IMR-90 (cell line): Measurements from ENCODE around the gene CYP4A11. TPM values are rescaled to one million over a fixed set of nuclear protein-coding genes. Genes with fewer than 3 reads are reported as not detected.

Experiments used
- ATAC-seq: fragments of 200-7000 bp; cut with Tn5 transposase; 2 replicates; pipeline ENCODE4 v1.9.1; 2020; ENCODE audit warnings: low read depth, mild to moderate bottlenecking, moderate library complexity
- BruUV-seq: library from RNA; stranded (reverse); fragments of 400-500 nt; replicated peaks from 2 replicates; lab custom pipeline; 2021; lab: Mats Ljungman, UMichigan
- CTCF ChIA-PET: fragments of 300-600 bp; formaldehyde crosslinking; extraction: SDS; loops from one replicate; lab custom pipeline; 2021; ENCODE audit warnings: antibody characterized with exemption; lab: Yijun Ruan, JAX
- POLR2A ChIA-PET: fragments of 300-600 bp; sonication (Branson Sonifier 250); formaldehyde crosslinking; loops from one replicate; lab custom pipeline; 2022; ENCODE audit warnings: antibody characterized with exemption; ENCODE audit not compliant: unreplicated experiment; lab: Charles Lee
- DNase-seq: peaks from one replicate; pipeline ENCODE4 v3.0.0; 2013
- H2AFZ ChIP-seq: replicated peaks from 2 replicates; pipeline ENCODE3; 2013; ENCODE audit warnings: low read length, mild to moderate bottlenecking; ENCODE audit not compliant: poor library complexity
- H2AK5ac ChIP-seq: 2 replicates; pipeline ENCODE4 v1.6.1; 2013; ENCODE audit warnings: low read depth, low read length, inconsistent platforms
- H2AK9ac ChIP-seq: replicated peaks from 2 replicates; pipeline ENCODE3; 2013; ENCODE audit warnings: mild to moderate bottlenecking, low read depth, low read length, moderate library complexity; ENCODE audit not compliant: poor library complexity
- H2BK120ac ChIP-seq: 2 replicates; pipeline ENCODE4 v1.6.1; 2013; ENCODE audit warnings: low read depth, low read length, inconsistent platforms
- H2BK15ac ChIP-seq: 3 replicates; pipeline ENCODE4 v1.6.1; 2013; ENCODE audit warnings: low read depth, low read length, inconsistent platforms
- H2BK20ac ChIP-seq: 2 replicates; pipeline ENCODE4 v1.6.1; 2013; ENCODE audit warnings: low read depth, mild to moderate bottlenecking, inconsistent platforms, low read length, moderate library complexity
- H2BK5ac ChIP-seq: 2 replicates; pipeline ENCODE4 v1.6.1; 2013; ENCODE audit warnings: mild to moderate bottlenecking, low read depth, low read length, inconsistent platforms; ENCODE audit not compliant: poor library complexity, severe bottlenecking
- H3K14ac ChIP-seq: replicated peaks from 2 replicates; pipeline ENCODE4 v1.6.1; 2013; ENCODE audit warnings: low read depth, low read length, inconsistent platforms
- H3K18ac ChIP-seq: 2 replicates; pipeline ENCODE4 v1.6.1; 2013; ENCODE audit warnings: low read depth, low read length, control low read depth
- H3K23ac ChIP-seq: 2 replicates; pipeline ENCODE4 v1.6.1; 2013; ENCODE audit warnings: low read depth, low read length, inconsistent platforms
- H3K27ac ChIP-seq: 2 replicates; pipeline ENCODE4 v1.5.1; 2013; ENCODE audit warnings: mild to moderate bottlenecking, control low read depth, low read length; ENCODE audit not compliant: insufficient read depth
- H3K27me3 ChIP-seq: 2 replicates; pipeline ENCODE4 v1.6.1; 2013; ENCODE audit warnings: low read length; ENCODE audit not compliant: control insufficient read depth, insufficient read depth
- H3K36me3 ChIP-seq: 2 replicates; pipeline ENCODE4 v1.6.1; 2013; ENCODE audit warnings: low read length, mixed read lengths; ENCODE audit not compliant: control insufficient read depth, insufficient read depth
- H3K4ac ChIP-seq: 2 replicates; pipeline ENCODE4 v1.6.1; 2013; ENCODE audit warnings: low read depth, low read length, inconsistent platforms
- H3K4me1 ChIP-seq: 2 replicates; pipeline ENCODE4 v1.6.1; 2013; ENCODE audit warnings: low read length, mixed read lengths; ENCODE audit not compliant: control insufficient read depth, insufficient read depth
- H3K4me2 ChIP-seq: 2 replicates; pipeline ENCODE4 v1.6.1; 2013; ENCODE audit warnings: low read depth, mild to moderate bottlenecking, control low read depth, low read length, moderate library complexity
- H3K4me3 ChIP-seq: 2 replicates; pipeline ENCODE4 v1.5.1; 2013; ENCODE audit warnings: low read depth, mild to moderate bottlenecking, control low read depth, low read length, moderate library complexity; ENCODE audit not compliant: insufficient read depth
- H3K56ac ChIP-seq: 2 replicates; pipeline ENCODE4 v1.6.1; 2013; ENCODE audit warnings: low read length, inconsistent platforms; ENCODE audit not compliant: insufficient read depth; ENCODE audit errors: extremely low read depth
- H3K79me1 ChIP-seq, 2 experiments: 2 replicates each; pipeline ENCODE4 v1.6.1; 2013; ENCODE audit warnings: low read length in 2 of 2, inconsistent platforms in 1 of 2, low read depth in 1 of 2
- H3K9ac ChIP-seq: 2 replicates; pipeline ENCODE4 v1.6.1; 2013; ENCODE audit warnings: low read depth, low read length, control low read depth
- H3K9me1 ChIP-seq: 2 replicates; pipeline ENCODE4 v1.6.1; 2013; ENCODE audit warnings: low read length, inconsistent platforms; ENCODE audit not compliant: insufficient read depth
- H3K9me3 ChIP-seq: 2 replicates; pipeline ENCODE4 v1.6.1; 2013; ENCODE audit warnings: low read length; ENCODE audit not compliant: control insufficient read depth, insufficient read depth
- H4K20me1 ChIP-seq: 2 replicates; pipeline ENCODE4 v1.6.1; 2013; ENCODE audit warnings: low read length, inconsistent platforms; ENCODE audit not compliant: insufficient read depth
- H4K5ac ChIP-seq: 2 replicates; pipeline ENCODE4 v1.6.1; 2013; ENCODE audit warnings: mild to moderate bottlenecking, low read depth, low read length, control low read depth
- H4K8ac ChIP-seq, 2 experiments: 2 replicates each; pipeline ENCODE4 v1.6.1; 2013; ENCODE audit warnings: low read depth in 2 of 2, low read length in 2 of 2, control low read depth in 1 of 2, inconsistent platforms in 1 of 2
- H4K91ac ChIP-seq: 2 replicates; pipeline ENCODE4 v1.6.1; 2013; ENCODE audit warnings: low read depth, low read length, inconsistent platforms; ENCODE audit not compliant: insufficient read depth
- BHLHE40 ChIP-seq: fragments of 150-350 bp; IDR thresholded peaks from 2 replicates; pipeline ENCODE4 v1.6.1; 2016; ENCODE audit warnings: mild to moderate bottlenecking, low read depth, low read length
- CEBPB ChIP-seq: IDR thresholded peaks from 2 replicates; pipeline ENCODE4 v1.6.1; 2012; ENCODE audit warnings: low read depth, low read length, improper control_type of control experiment
- CHD1 ChIP-seq: IDR thresholded peaks from 2 replicates; pipeline ENCODE4 v1.6.1; 2012; ENCODE audit warnings: low read depth, low read length, improper control_type of control experiment
- CTCF ChIP-seq: conservative IDR thresholded peaks from 2 replicates; pipeline ENCODE4 v1.5.1; 2012; ENCODE audit warnings: mild to moderate bottlenecking, low read depth, low read length, improper control_type of control experiment
- ELK1 ChIP-seq: fragments of 150-350 bp; IDR thresholded peaks from 2 replicates; pipeline ENCODE4 v1.6.1; 2016; ENCODE audit warnings: low read depth, mild to moderate bottlenecking, low read length, moderate library complexity, borderline replicate concordance
- FOS ChIP-seq: fragments of 150-350 bp; IDR thresholded peaks from 2 replicates; pipeline ENCODE4 v1.6.1; 2016; ENCODE audit warnings: low read depth, low read length
- MAFK ChIP-seq: IDR thresholded peaks from 2 replicates; pipeline ENCODE4 v1.6.1; 2012; ENCODE audit warnings: low read depth, low read length, improper control_type of control experiment
- MAZ ChIP-seq: IDR thresholded peaks from 2 replicates; pipeline ENCODE4 v1.6.1; 2012; ENCODE audit warnings: low read depth, mild to moderate bottlenecking, low read length, improper control_type of control experiment, moderate library complexity, borderline replicate concordance
- MXI1 ChIP-seq: IDR thresholded peaks from 2 replicates; pipeline ENCODE4 v1.6.1; 2012; ENCODE audit warnings: low read depth, mild to moderate bottlenecking, low read length, moderate library complexity, borderline replicate concordance
- NFE2L2 ChIP-seq: fragments of 150-350 bp; IDR thresholded peaks from 2 replicates; pipeline ENCODE4 v1.6.1; 2016; ENCODE audit warnings: low read depth, mild to moderate bottlenecking, low read length
- POLR2A ChIP-seq: IDR thresholded peaks from 2 replicates; pipeline ENCODE4 v1.6.1; 2012; ENCODE audit warnings: mild to moderate bottlenecking, low read depth, low read length
- RAD21 ChIP-seq: IDR thresholded peaks from 2 replicates; pipeline ENCODE4 v1.6.1; 2012; ENCODE audit warnings: low read length, improper control_type of control experiment
- RCOR1 ChIP-seq: IDR thresholded peaks from 2 replicates; pipeline ENCODE4 v1.6.1; 2012; ENCODE audit warnings: mild to moderate bottlenecking, low read length, improper control_type of control experiment; ENCODE audit not compliant: insufficient replicate concordance
- RFX5 ChIP-seq: IDR thresholded peaks from 2 replicates; pipeline ENCODE4 v1.8.0; 2012; ENCODE audit warnings: low read depth, mild to moderate bottlenecking, low read length, moderate library complexity
- SMC3 ChIP-seq: fragments of 150-350 bp; IDR thresholded peaks from 2 replicates; pipeline ENCODE4 v1.6.1; 2016; ENCODE audit warnings: low read depth, mild to moderate bottlenecking, antibody characterized with exemption, low read length, moderate library complexity
- USF2 ChIP-seq: fragments of 150-350 bp; IDR thresholded peaks from 2 replicates; pipeline ENCODE4 v1.6.1; 2017; ENCODE audit warnings: mild to moderate bottlenecking, antibody characterized with exemption, low read length, low read depth
- WGBS, 2 experiments: methylation state at CpG; one replicate each; pipeline versions ENCODE4 v1.1.5 to v1.1.7; 2013; ENCODE audit warnings: missing lambda C conversion rate in 2 of 2; ENCODE audit not compliant: insufficient read length in 1 of 2; ENCODE audit errors: extremely low coverage in 2 of 2; 5-methylcytosine and 5-hydroxymethylcytosine counted together
- dilution Hi-C: fragments of 300-500 bp; cut with HindIII; formaldehyde crosslinking; loops from one replicate; pipeline ENCODE4 v1.14.3; 2018; ENCODE audit warnings: low sequenced_read_pairs; ENCODE audit not compliant: unreplicated experiment
- in situ Hi-C: fragments of 300-500 bp; cut with MboI; formaldehyde crosslinking; loops from 3 replicates; pipeline ENCODE4 v1.14.3; 2019; ENCODE audit warnings: low sequenced_read_pairs, inconsistent platforms, mixed read lengths
- intact Hi-C: fragments of 100-400 bp; cut with micrococcal nuclease; formaldehyde crosslinking; loops from 2 replicates; pipeline ENCODE4 v1.10.0; 2022
- polyA plus RNA-seq, 3 experiments: library from polyadenylated mRNA; depleted of rRNA; stranded (reverse); fragments of >200 nt; gene quantifications; 2 replicates each; pipeline ENCODE4 v1.2.3, GENCODE V29; 2012; ENCODE audit warnings: low replicate concordance in 1 of 3
- total RNA-seq: library from RNA; depleted of rRNA; stranded (reverse); fragments of >200 nt; gene quantifications from 2 replicates; pipeline ENCODE4 v1.2.3, GENCODE V29; 2012

Gene CYP4A11
- total and polyA plus RNA-seq, 2 of the 4 experiments (the other 2 are of a cell fraction) = not detected

GRCh38 chr1:46983830-46984586, 42.7 kb upstream of the CYP4A11 start:
- CTCF ChIA-PET = no interaction called here
- BruUV-seq = no TSS peak
- no peak overlapping the region for H4K91ac ChIP-seq

More at GRCh38 chr1:46983830-46984586, 42.7 kb upstream of the CYP4A11 start:
- Histone ChIP-seq H3K27me3 (no peaks in the 10 kb centered on the region), H3K4ac (no peak overlapping the region), H4K5ac (no peak overlapping the region), H2BK120ac (no peak overlapping the region), H2BK20ac (no peak overlapping the region), H3K9me1 (no peaks in the 10 kb centered on the region), H3K36me3 (no peaks in the 10 kb centered on the region), H3K56ac (no peak overlapping the region), H3K27ac (no peak overlapping the region), H3K14ac (no peak overlapping the region), H3K18ac (no peak overlapping the region), H3K23ac (no peak overlapping the region), H2AK9ac (no peak overlapping the region), H3K4me2 (no peak overlapping the region), H4K20me1 (no peaks in the 10 kb centered on the region), H3K4me1 (no peaks in the 10 kb centered on the region), H2AFZ (no peak overlapping the region), H3K79me1 (no peaks in the 10 kb centered on the region), H3K9ac (no peak overlapping the region), H4K8ac (no peak overlapping the region), H2AK5ac (no peak overlapping the region), H3K4me3 (no peak overlapping the region), H2BK5ac (no peak overlapping the region), H2BK15ac (no peak overlapping the region), H3K9me3 (peaks cover 13% of the 10 kb centered on the region; the same call in 1 of the 2 replicates)
- dilution Hi-C loops = no loop called here
- DNase-seq (no peak), ATAC-seq (no peak)
- 17% methylated on average over 1 of the region's 3 CpGs; no CpG with 5 or more reads in 1 of the 2 experiments for whole genome bisulfite sequencing, 2 experiments
- intact Hi-C loops = no loop called here
- in situ Hi-C loops = no loop called here
- POLR2A ChIA-PET = no interaction called here
- TF ChIP-seq FOS (no peak), MAZ (no peak), BHLHE40 (no peak), SMC3 (no peak), USF2 (no peak), CTCF (no peak), RFX5 (no peak), MAFK (no peak), ELK1 (no peak), CEBPB (no peak), CHD1 (no peak), MXI1 (no peak), POLR2A (no peak), NFE2L2 (no peak), RCOR1 (no peak), RAD21 (no peak)
